ENCODE results near the gene ELFN2. TPM values are rescaled to one million over a fixed set of nuclear protein-coding genes. Genes with fewer than 3 reads are reported as not detected.
"Not testable (repeated sequence)": the region's sequence is repeated elsewhere in the genome, so short reads cannot be mapped to it uniquely, and the experiment has no call there.

The ELFN2 gene
- total RNA-seq, 2 experiments from 2014 or later, result 0.04 to 0.06 TPM

DNA sequence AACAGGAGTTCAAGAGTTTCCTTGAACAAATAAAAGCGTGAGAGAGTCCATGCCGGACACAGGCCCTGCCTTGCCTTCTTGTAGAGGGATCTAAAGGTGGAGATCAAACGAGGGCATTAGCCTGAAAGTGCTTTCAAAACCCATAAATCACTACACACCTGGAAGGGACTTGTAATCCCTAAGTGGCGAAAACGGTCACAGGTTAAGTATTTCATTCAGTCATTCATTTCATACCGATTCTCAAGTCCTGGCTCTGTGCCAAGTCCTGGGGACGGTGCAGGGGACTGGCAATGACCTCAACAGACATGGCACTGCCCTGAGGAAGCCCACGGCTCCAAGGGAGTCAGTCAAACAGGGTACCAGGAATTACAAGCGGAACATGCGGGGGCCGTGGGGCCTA is 26.6 kb downstream of the ELFN2 start:
- ChIA-PET POLR2A (no interaction called here), CTCF (no interaction called here)

DNA sequence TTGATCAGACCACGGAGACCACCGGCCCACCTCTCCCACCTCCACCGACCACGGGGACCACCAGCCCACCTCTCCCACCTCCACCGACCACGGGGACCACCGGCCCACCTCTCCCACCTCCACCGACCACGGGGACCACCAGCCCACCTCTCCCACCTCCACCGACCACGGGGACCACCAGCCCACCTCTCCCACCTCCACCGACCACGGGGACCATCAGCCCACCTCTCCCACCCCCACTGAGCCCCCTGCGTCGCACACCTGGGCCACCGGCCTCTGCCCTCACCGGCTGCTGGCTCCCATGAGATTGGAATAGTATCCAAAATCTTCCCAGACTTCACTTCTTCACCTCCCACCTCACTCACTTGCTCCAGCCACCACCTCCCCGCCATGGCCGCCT is 27.8 kb downstream of the ELFN2 start:
- CTCF ChIA-PET, POLR2A ChIA-PET: not testable (repeated sequence)

GRCh38 chr22:37397226-37397625 is 30.1 kb downstream of the ELFN2 start:
- ChIA-PET POLR2A (no interaction called here), CTCF (no interaction called here)

- ChIA-PET CTCF (no interaction called here), POLR2A (no interaction called here)
Measured at GRCh38 chr22:37396488-37397084, 30.7 kb downstream of the ELFN2 start.

- CTCF ChIA-PET, result no interaction called here
- POLR2A ChIA-PET, result no interaction called here
Measured at GRCh38 chr22:37394341-37394740, 32.9 kb downstream of the ELFN2 start.

GRCh38 chr22:37393746-37394145 is 33.5 kb downstream of the ELFN2 start:
- ChIA-PET CTCF (no interaction called here), POLR2A (no interaction called here)

GRCh38 chr22:37392721-37393328 is 34.5 kb downstream of the ELFN2 start:
- POLR2A ChIA-PET, result no interaction called here
- CTCF ChIA-PET, result no interaction called here

DNA sequence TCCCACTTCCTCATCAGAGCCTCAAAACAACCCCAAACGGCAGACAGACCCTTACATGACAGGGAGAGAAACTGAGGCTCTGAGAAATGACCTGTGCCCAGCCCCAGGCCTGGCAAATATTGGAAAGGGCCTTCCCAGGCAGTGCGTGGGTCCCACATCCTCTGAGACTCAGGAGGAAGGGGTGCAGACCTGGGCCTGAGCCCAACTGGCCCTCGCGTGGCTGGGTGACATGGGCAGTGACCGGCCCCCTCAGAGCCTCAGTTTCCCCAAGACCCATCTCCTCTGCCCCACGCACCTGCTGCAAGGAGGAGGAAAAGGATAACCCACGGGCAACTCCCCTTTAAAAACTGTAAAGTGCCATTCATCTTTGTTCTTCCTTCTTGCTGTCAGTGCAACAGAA is 35.6 kb downstream of the ELFN2 start:
- CTCF ChIA-PET, result no interaction called here
- POLR2A ChIA-PET, result no interaction called here

DNA sequence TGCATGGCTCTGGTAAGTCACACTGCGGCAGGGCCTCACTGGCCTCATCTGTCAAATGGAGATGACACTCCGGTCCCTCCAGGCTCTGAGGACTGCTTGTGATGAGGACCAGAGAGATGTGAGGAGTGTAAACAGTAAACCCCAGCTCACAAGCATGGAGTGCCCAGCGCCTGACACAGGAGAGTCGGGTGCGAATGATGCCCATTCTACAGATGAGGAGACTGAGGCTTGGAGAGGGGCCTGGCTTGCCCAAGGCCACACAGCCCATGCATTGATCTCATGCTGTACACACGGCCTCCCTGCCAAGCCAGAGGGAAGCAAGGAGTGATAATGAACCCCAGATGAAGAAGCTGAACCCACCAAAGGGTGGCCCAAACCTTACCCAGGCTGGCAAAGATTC is 37.2 kb downstream of the ELFN2 start:
- POLR2A ChIA-PET, result no interaction called here
- CTCF ChIA-PET, result no interaction called here

DNA sequence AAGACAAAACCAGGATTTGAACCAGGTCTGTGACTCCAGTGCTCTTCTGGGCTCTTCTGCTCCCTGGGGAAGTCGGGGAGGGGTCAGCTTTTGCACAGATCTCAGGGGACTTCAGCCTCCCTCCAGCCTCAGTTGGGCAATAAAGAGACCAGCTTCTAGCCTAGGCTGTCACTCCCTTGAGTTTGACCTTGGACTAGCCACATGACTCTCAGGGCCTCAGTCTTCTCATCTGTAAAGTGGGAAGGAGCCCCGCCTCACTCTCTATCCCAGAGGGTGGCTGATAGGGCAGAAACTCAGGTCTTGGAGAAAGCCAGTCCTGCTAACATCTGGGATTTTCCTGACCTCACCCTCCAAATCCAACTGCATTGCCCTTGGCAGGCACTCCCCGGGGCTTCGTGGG is 38.7 kb downstream of the ELFN2 start:
- CTCF ChIA-PET, result no interaction called here
- POLR2A ChIA-PET, result no interaction called here

- CTCF ChIA-PET, result interaction anchor here (0.5 kb wide), 1 partner anchor 17 kb away, joined by 6 read pairs; no protein-coding TSS in a partner anchor
- POLR2A ChIA-PET, result no interaction called here
Measured at GRCh38 chr22:37387793-37388192, 39.5 kb downstream of the ELFN2 start.

- CTCF ChIA-PET, result interaction anchor here (0.8 kb wide), 1 partner anchor 815 kb away, joined by 3 read pairs; no protein-coding TSS in a partner anchor
Measured at GRCh38 chr22:37386441-37386840, 40.8 kb downstream of the ELFN2 start.

DNA sequence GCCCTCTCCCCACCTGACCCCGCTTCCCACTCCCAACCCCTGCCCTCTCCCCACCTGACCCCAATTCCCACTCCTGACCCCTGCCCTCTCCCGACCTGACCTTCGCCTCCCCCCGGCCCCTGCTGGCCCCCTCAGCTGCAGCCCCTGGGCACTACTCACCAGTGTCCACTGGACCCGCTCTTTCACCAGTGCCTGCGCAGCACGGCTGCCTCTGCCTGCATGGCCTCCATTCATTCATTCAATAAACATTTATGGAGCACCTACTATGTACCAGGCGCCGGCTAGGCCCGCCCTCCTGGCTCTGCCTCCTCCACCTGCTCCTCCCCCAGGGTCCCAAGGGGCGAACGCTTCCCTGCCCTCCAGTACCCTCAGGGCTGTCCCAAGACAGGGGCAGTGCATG is 42.6 kb downstream of the ELFN2 start:
- POLR2A ChIA-PET, result no interaction called here
- CTCF ChIA-PET, result no interaction called here

More at GRCh38 chr22:37386441-37386840, 40.8 kb downstream of the ELFN2 start:
- POLR2A ChIA-PET, result no interaction called here

DNA sequence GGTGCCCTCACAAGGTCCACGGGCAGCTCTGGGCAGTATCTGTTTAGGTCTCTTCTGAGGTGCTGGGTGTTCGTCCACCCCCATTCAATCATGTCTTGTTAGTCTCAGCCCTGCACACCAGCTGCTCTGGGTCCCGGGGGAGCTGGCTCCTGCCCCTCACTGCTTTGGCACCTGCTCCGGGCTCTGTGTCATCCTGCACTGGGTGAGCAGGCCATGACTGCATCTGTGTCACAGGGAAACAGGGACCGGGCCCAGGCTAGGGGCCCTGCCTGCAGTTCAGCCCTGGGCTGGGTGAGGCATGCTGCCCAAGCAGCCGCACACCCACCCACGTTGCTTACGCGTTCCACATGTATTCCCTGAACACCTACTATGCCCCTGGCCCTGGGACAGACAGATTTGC is 43.9 kb downstream of the ELFN2 start:
- ChIA-PET POLR2A (no interaction called here), CTCF (interaction anchor here (0.5 to 0.6 kb wide), 2 partner anchors 46 to 183 kb away, joined by 3 to 7 read pairs; no protein-coding TSS in a partner anchor)

DNA sequence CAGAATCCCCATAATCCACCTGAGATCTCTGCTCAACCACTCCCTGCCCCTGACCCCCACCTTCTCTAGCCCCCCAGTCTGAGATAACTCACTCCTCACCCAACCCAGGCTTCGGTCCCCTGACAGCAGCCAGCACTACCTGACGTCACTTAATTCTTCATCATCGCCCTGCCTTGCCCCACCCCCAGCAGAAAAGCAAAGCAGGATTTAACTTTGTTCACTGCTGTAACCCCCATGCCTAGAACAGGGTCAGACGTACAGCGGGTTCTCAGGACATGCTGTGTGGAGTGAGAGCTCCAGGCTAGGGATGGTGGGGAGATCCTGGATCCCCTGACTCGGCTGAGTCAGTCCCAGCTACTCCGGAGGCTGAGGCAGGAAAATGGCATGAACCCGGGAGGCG is 45.8 kb downstream of the ELFN2 start:
- POLR2A ChIA-PET, result no interaction called here
- CTCF ChIA-PET, result no interaction called here

GRCh38 chr22:37379722-37380121 is 47.6 kb downstream of the ELFN2 start:
- ChIA-PET CTCF (interaction anchor here (0.9 to 1.3 kb wide), 2 partner anchors 10 to 66 kb away, joined by 3 read pairs; no protein-coding TSS in a partner anchor), POLR2A (no interaction called here)

DNA sequence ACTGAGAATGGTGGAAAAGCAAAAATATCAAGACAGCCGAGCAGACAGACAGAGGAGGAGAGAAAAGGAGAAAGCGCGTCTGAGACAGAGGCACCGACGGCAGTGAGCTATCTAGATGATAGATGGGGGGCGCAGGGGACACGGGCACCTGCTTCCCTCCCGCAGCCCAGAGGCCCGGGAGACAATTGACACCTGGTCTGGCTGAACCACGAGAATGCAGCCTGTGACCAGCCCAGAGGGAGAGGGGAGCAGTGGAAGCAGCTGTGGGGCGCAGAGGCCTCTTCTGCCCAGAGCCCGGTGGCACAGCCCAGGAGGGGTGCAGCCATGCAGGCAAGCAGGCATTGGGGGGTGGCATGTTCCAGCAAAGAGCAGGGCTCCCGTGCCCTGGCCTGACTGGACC is 48.2 kb downstream of the ELFN2 start:
- ChIA-PET CTCF (no interaction called here), POLR2A (no interaction called here)

- ChIA-PET CTCF (no interaction called here), POLR2A (no interaction called here)
Measured at GRCh38 chr22:37378642-37379058, 48.6 kb downstream of the ELFN2 start.

- POLR2A ChIA-PET, result no interaction called here
- CTCF ChIA-PET, result no interaction called here
Measured at GRCh38 chr22:37377927-37378326, 49.4 kb downstream of the ELFN2 start.

GRCh38 chr22:37377138-37377537 is 50.1 kb downstream of the ELFN2 start:
- CTCF ChIA-PET, result no interaction called here

GRCh38 chr22:37376643-37377042 is 50.6 kb downstream of the ELFN2 start:
- POLR2A ChIA-PET, result no interaction called here
- CTCF ChIA-PET, result no interaction called here

More at GRCh38 chr22:37377138-37377537, 50.1 kb downstream of the ELFN2 start:
- POLR2A ChIA-PET, result no interaction called here

- CTCF ChIA-PET, result no interaction called here
- POLR2A ChIA-PET, result no interaction called here
Measured at GRCh38 chr22:37375801-37376200, 51.5 kb downstream of the ELFN2 start.

Data from activated CD8-positive, alpha-beta memory T cell treated with anti-CD3 and anti-CD28 coated beads for 36 hours (primary cell).